A549 (cell line): ENCODE results near the gene KCNA3. TPM values are rescaled to one million over a fixed set of nuclear protein-coding genes. Genes with fewer than 3 reads are reported as not detected.

Experiments
- polyA plus RNA-seq, 4 experiments: library from polyadenylated mRNA; depleted of rRNA in 3 of 4; stranded (reverse); fragments of >200 nt; fragmentation: RNase III in 1 of 4; extraction: RNeasy Plus Mini Kit Qiagen cat#74134 plus additional on column Dnase treatment in 1 of 4; gene quantifications; 2 replicates in 3 of 4; 3 replicates in 1 of 4; pipeline ENCODE4 v1.2.3, GENCODE V29; 2011 to 2017

Gene KCNA3
- polyA plus RNA-seq, 2 of the 4 experiments (the other 2 are of a cell fraction): not detected

Other genes with a start within 250 kb of the KCNA3 start
- not detected in 2 replicates for gene PROK1, start 223.8 kb downstream of the KCNA3 start, polyA plus RNA-seq (2011; rRNA removed)
- gene PROK1, start 223.8 kb downstream of the KCNA3 start, polyA plus RNA-seq (2017; fragmentation: RNase III; extraction: RNeasy Plus Mini Kit Qiagen cat#74134 plus additional on column Dnase treatment): not detected in 3 replicates
- gene KCNA10, start 155.8 kb downstream of the KCNA3 start, polyA plus RNA-seq (2011; rRNA removed): not detected in 2 replicates
- gene KCNA10, start 155.8 kb downstream of the KCNA3 start, polyA plus RNA-seq (2017; fragmentation: RNase III; extraction: RNeasy Plus Mini Kit Qiagen cat#74134 plus additional on column Dnase treatment): not detected in 3 replicates
- 0.05 TPM in 2 replicates for gene KCNA2, start 68.6 kb downstream of the KCNA3 start, polyA plus RNA-seq (2011; rRNA removed)
- gene KCNA2, start 68.6 kb downstream of the KCNA3 start, polyA plus RNA-seq (2017; fragmentation: RNase III; extraction: RNeasy Plus Mini Kit Qiagen cat#74134 plus additional on column Dnase treatment): 0.03 to 0.05 TPM (median 0.04 TPM) in 3 replicates
- gene CD53, start 198.2 kb upstream of the KCNA3 start, polyA plus RNA-seq (2011; rRNA removed): not detected in 2 replicates
- not detected in 3 replicates for gene CD53, start 198.2 kb upstream of the KCNA3 start, polyA plus RNA-seq (2017; fragmentation: RNase III; extraction: RNeasy Plus Mini Kit Qiagen cat#74134 plus additional on column Dnase treatment)